NCI-H2171 (cell line): ENCODE results near the gene MICAL2.

ENCODE experiments used
- DNase-seq: peaks from one replicate; lab custom pipeline; 2025; lab: John Stamatoyannopoulos, UW

MICAL2 gene

GRCh38 chr11:12232817-12233601 lies 122.6 kb downstream of the MICAL2 start:
- DNase-seq = no peak

GRCh38 chr11:12233602-12233925 lies 123.2 kb downstream of the MICAL2 start:
- DNase-seq = no peak

GRCh38 chr11:12234221-12234620 lies 123.8 kb downstream of the MICAL2 start:
- DNase-seq = no peak

- DNase-seq = no peak
Observed at GRCh38 chr11:12235080-12235479, 124.7 kb downstream of the MICAL2 start.

- DNase-seq = no peak
Observed at GRCh38 chr11:12235553-12235946, 125.2 kb downstream of the MICAL2 start.

- DNase-seq = no peak
Observed at GRCh38 chr11:12235947-12236743, 125.8 kb downstream of the MICAL2 start.

GRCh38 chr11:12236744-12237101 lies 126.3 kb downstream of the MICAL2 start:
- DNase-seq = no peak

- DNase-seq = no peak
Observed at GRCh38 chr11:12237381-12237784, 127.0 kb downstream of the MICAL2 start.

GRCh38 chr11:12238420-12238819 lies 128.0 kb downstream of the MICAL2 start:
- DNase-seq = no peak

- no peak for DNase-seq
Observed at GRCh38 chr11:12239396-12239795, 129.0 kb downstream of the MICAL2 start.

- no peak for DNase-seq
Observed at GRCh38 chr11:12239804-12240371, 129.5 kb downstream of the MICAL2 start.

- no peak for DNase-seq
Observed at GRCh38 chr11:12240677-12241076, 130.3 kb downstream of the MICAL2 start.

- DNase-seq = no peak
Observed at GRCh38 chr11:12241401-12241800, 131.0 kb downstream of the MICAL2 start.

- no peak for DNase-seq
Observed at GRCh38 chr11:12241971-12242672, 131.7 kb downstream of the MICAL2 start.

GRCh38 chr11:12242966-12243365 lies 132.6 kb downstream of the MICAL2 start:
- no peak for DNase-seq

GRCh38 chr11:12243486-12243885 lies 133.1 kb downstream of the MICAL2 start:
- DNase-seq = peak; percentile 63

GRCh38 chr11:12243911-12244550 lies 133.6 kb downstream of the MICAL2 start:
- peak; percentile 50 for DNase-seq

GRCh38 chr11:12245091-12245490 lies 134.7 kb downstream of the MICAL2 start:
- DNase-seq = no peak

- no peak for DNase-seq
Observed at GRCh38 chr11:12245549-12246016, 135.2 kb downstream of the MICAL2 start.

GRCh38 chr11:12246147-12246546 lies 135.8 kb downstream of the MICAL2 start:
- no peak for DNase-seq

- DNase-seq = no peak
Observed at GRCh38 chr11:12246989-12247388, 136.6 kb downstream of the MICAL2 start.
